ENCODE data around the gene GNAQ.

GRCh38 chr9:77802515-77803293 is 228.9 kb downstream of the GNAQ start:
- no peak for TF ChIP-seq CTCF (IDR thresholded peaks at IDR 0.05)
- TF ChIP-seq POLR2A (IDR thresholded peaks at IDR 0.05), result no peak
